Left lobe of liver (tissue), 2 donors: ENCODE measurements around the gene RGS4. TPM values are rescaled to one million over a fixed set of nuclear protein-coding genes. Genes with fewer than 3 reads are reported as not detected.

Experiments
- ATAC-seq: fragments of 200-7000 bp; cut with Tn5 transposase; one replicate; pipeline ENCODE4 v1.9.1; 2020; ENCODE audit warnings: mild to moderate bottlenecking, moderate library complexity
- DNase-seq: peaks from one replicate; pipeline ENCODE4 v3.0.0-alpha.2; 2020; ENCODE audit warnings: low spot score
- total RNA-seq: library from RNA; stranded (reverse); gene quantifications from one replicate; pipeline ENCODE4 v1.2.1, GENCODE V29; 2021
- donor health status: DM: no; HTN: no; CAD: no; lungs with moderate emphysema.
- donor health status: DM: no; HTN: yes; CAD: no.

Gene RGS4
- total RNA-seq, 1 donor from 2014 or later, result 0.50 TPM

DNA sequence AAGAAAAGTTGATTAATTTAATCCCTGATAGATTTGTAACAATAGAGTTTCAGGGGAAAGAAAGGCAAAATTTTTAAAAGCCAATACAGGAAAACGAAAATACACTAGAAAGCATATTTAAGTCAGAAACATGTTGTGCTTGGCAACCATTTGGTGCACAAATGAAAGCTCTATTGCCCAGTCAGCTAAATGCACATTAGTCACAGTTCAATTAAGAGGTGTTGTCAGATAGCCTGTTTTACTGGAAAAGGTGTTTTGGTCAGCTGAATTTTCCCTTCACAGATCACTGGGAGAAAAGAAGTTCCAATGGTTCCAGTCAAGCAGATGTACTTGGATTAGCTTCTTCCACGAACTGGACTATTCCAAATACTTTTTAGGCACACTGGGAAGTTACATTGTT lies 25.4 kb downstream of the RGS4 start:
- ATAC-seq (no peak), DNase-seq (no peak)

DNA sequence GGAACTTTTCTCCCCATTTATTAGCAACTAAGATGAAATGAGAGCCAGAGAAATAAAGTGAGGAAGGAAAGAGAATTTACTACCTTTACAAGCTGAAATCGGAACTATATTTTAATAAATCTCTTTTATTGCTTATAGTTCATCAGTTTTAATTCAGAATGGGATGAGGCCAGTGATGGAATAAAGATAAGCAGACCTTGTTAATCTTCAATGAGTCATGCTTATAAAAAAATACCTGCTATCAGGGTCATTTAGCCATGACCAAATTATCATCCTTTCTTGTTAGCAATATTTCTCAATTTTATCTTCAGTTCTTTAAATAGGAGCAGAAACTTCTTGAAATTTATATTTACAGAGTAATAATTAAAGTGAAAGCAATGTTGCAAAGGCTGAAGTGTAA lies 26.1 kb downstream of the RGS4 start:
- DNase-seq, result no peak
- no peak for ATAC-seq

DNA sequence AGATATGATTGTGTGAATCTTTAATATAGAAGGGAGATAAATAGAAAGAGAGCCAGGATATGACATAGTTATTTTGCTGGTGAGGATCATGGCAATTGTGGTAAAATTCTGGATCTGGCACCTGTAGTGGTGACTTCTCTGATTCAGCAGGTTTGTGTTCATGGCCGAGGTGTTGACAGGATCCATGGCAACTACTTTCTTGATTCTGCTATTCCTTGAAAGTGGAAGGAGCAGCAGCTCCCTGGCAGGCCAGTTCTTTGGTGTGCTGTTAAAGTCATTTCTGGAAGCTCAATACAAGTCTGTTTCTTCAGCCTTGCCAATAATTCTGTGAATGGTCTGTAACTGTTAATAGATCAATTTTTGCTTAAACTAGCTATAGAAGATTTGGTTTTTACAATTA lies 33.4 kb downstream of the RGS4 start:
- no peak for DNase-seq
- ATAC-seq, result no peak

DNA sequence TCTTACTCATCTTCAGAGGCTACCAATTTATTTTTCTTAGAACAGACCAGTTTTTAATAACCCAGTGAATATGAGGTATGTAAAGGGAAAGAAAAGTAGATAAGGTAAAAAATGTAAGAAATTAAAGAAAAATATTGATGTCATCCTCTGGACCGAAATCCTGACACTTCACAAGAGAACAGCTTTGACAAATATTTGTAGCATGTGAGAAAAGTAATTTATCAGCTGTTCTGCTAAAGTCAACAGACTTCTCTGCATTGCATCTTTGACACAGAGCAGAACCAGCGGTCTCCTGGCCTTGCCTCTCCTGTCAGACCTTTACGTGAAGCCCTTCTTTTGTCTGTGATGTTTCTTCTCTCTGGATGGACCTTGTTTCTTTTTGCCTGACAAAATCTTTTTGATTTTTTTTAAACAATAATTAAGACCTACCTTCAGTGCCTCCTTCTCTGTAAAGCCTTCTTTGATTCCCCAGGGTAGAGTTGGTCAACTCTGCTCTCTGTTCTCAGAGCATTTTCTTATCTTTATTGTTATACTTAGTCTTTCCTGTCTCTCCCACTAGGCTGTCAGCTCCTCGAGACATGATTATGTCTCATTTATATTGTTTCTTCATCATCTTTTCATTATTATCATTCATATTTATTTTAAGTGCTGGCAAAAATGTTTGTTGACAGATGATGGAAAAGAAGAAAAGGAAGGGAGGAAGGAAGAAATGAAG lies 35.4 kb downstream of the RGS4 start:
- no peak for DNase-seq
- no peak for ATAC-seq

DNA sequence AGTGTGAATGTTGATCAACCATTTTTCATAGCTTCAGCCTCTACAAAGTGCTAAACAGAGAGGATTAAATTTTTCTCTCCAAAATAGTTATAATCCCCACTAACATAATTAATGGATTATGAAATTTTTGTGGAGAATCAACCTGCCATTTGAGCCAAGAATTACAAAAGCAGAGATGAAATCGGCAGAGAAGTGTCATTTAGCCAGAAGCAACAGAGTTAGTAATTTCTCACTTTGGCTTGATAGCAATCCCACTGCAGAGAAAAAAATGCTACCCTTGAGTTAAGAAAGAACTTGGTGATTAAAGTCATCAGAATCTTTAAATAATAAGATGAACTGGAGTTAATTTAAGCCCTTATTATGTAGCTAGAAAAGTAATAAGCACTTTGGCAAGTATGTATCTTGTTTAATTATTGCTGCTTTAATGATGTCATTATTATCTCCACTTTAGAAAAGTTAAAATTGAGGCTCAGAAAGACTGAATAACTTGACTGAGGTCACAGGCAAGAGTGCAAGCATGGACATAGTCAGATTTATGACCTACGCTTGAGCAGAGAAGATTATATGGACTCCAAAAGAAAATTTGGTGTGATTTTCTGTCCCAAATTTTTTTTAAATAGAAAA lies 37.3 kb downstream of the RGS4 start:
- ATAC-seq (no peak), DNase-seq (no peak)

DNA sequence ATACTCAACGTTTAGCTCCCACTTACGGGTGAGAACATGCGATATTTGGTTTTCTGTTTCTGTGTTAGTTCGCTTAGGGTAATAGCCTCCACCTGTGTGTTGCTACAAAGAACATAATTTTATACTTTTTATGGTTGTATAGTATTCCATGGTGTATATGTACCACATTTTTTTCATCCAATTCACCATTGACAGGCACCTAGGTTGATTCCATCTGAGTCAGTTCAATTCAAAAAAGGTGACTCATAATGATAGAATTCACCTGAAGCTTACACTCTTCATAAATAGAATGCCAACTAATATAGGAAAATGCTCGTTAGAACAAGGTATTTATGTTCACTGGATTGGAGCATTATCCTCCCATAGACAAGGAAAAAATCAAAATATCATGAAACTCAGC lies 38.5 kb downstream of the RGS4 start:
- ATAC-seq, result no peak
- DNase-seq, result no peak

DNA sequence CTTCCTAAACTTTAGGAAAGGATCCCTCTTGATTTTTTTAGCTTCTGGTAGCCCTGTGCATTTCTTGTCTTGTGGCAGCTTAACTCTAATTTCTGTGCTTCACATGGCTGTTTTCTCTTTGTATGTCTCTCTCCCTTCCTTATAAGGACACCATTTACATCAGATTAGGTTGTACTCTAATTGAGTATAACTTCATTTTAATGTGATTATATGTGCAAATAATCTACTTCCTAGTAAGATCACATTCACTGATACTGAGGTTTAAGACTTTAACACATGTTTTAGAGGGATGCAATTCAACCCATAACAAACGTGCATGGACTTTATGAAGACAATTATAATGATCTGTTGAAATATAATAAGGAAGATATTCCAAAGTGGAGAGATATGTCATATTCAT lies 46.7 kb downstream of the RGS4 start:
- no peak for DNase-seq
- ATAC-seq, result no peak

DNA sequence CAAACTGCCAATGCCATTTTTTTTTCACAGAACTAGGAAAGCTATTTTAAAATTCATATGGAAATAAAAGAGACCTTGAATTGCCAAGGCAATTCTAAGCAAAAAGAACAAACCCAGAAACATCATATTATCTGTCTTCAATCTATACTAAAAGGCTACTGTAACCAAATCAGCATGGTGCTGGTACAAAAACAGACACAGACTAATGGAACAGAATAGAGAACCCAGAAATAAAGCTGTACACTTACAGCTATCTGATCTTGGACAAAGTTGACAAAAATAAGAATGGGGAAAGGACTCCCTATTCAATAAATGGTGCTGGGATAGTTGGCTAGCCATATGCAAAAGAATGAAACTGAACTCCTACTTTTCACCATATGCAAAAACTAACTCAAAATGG lies 50.5 kb downstream of the RGS4 start:
- DNase-seq (no peak), ATAC-seq (no peak)

DNA sequence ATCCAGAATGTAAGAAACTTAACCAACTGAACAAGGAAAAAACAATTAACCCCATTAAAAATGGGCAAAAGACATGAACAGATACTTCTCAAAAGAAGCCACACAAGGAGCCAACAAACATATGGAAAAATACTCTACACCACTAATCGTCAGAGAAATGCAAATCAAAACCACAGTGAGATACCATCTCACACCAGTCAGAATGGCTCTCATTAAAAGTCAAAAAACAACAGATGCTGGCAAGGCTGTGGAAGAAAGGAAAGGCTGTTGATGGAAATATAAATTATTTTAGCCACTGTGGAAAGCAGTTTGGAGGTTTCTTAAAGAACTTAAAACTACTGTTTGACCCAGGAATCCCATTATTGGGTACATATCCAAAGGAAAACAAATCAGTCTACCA lies 51.2 kb downstream of the RGS4 start:
- DNase-seq (no peak), ATAC-seq (no peak)

DNA sequence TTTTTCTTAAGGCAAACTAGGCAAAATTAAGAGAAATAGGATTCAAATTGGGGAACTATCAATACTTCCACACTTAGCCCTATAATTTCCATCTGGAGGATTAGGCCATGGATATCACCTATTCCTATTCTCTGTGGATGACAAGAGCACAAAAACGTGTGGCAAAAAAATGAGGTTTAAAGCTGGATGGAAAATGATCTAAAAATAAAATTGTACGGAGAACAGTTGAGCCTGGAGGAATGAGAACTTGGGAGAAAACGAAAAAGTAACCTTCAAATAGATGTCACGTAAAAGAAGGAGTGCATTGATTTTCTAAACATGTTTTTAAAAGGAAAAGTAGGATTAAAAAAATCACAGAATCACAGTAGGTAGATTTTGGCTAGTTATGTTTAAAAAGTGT lies 55.7 kb downstream of the RGS4 start:
- no peak for DNase-seq
- no peak for ATAC-seq

Other genes with a start within 250 kb of the RGS4 start
- gene CCDC190, start 208.2 kb upstream of the RGS4 start, total RNA-seq, result not detected
- 10.1 TPM for gene RGS5, start 133.6 kb downstream of the RGS4 start, total RNA-seq